GM12865 (cell line): ENCODE measurements around the gene MAP3K12.

Experiments
- DNase-seq: peaks from one replicate; pipeline ENCODE4 v3.0.0; 2010; ENCODE audit warnings: low read depth
- H3K4me3 ChIP-seq: 2 replicates; pipeline ENCODE4 v1.5.1; 2011; ENCODE audit warnings: mild to moderate bottlenecking, low read depth, low read length, control low read depth
- CTCF ChIP-seq: IDR thresholded peaks from 2 replicates; pipeline ENCODE4 v1.5.1; 2011; ENCODE audit warnings: low read length, control low read depth, low read depth, inconsistent platforms; ENCODE audit not compliant: insufficient read depth; ENCODE audit errors: missing control alignments

Gene MAP3K12

DNA sequence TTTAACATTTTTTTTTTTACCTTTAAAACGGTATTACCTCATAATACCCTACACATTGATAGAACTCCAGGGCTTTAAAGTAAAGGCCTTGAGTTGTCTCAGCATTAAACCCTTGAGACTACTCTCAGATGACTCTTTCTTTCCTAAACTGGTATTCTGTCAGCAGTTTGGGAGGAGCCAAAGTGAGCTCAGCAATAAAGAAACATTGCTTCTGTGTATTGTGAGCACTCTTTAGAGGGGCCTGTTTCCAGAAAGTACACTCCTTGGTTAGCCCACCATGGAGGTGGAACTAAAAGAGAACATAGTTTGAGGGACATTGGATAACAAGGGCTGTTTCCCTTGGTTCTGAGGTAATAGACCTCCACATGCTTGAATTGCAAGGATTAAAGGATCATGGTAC lies 20.4 kb downstream of the MAP3K12 start:
- H3K4me3 ChIP-seq, result no peak overlapping the region
- TF ChIP-seq CTCF, result no peak
- DNase-seq, result no peak

DNA sequence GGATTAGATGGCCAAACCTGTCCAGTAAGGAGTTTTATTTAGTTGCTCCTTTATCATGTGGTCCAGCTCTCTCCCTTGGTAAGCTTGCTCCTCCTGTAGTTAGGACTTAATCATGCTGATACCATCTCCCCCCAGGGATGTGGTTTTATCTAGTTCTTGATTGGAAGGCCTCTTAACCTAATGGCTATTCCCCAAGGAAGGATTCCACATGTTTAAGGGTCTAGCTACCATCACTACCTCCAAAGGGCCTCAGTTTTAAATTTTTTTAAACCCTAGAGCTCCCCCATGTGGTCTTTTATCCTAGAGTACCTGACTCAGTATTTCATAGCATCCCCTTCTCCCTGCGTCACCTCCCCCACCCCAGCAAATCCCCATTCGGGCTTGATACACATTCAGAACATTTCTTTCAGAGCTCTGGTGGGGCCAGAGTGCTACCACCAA lies 22.5 kb downstream of the MAP3K12 start:
- TF ChIP-seq CTCF, result peak; percentile 15
- no peak for DNase-seq
- no peak overlapping the region for H3K4me3 ChIP-seq

GRCh38 chr12:53474819-53475218 lies 24.4 kb downstream of the MAP3K12 start:
- DNase-seq, result no peak
- no peak overlapping the region for H3K4me3 ChIP-seq
- no peak for TF ChIP-seq CTCF

- no peak for DNase-seq
- TF ChIP-seq CTCF, result no peak
- H3K4me3 ChIP-seq, result no peak overlapping the region
Observed at GRCh38 chr12:53474077-53474476, 25.2 kb downstream of the MAP3K12 start.

- no peak overlapping the region for H3K4me3 ChIP-seq
- no peak for TF ChIP-seq CTCF
- DNase-seq, result no peak
Observed at GRCh38 chr12:53472056-53472582, 27.1 kb downstream of the MAP3K12 start.

GRCh38 chr12:53468282-53468681 lies 31.0 kb downstream of the MAP3K12 start:
- TF ChIP-seq CTCF, result no peak

DNA sequence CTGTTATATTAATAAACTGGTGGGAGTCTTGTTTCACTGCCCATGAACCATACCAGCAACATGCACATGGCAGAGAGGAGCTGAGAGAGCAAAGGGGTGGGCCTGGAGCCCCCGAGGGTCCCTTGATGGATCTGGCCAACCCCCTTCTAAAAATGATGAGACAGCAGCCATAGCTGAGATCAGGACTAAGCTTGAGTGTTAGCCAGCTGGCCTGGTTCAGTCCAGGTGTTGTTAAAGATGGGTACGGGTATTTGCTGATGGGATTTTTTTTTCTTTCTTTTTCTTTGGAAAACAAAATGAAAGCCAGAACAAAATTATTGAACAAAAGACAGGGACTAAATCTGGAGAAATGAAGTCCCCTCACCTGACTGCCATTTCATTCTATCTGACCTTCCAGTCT lies 31.4 kb downstream of the MAP3K12 start:
- no peak for TF ChIP-seq CTCF
- no peak for DNase-seq
- H3K4me3 ChIP-seq, result no peak overlapping the region

More at GRCh38 chr12:53468282-53468681, 31.0 kb downstream of the MAP3K12 start:
- H3K4me3 ChIP-seq, result no peak overlapping the region
- no peak for DNase-seq
